Gastroesophageal sphincter (tissue), 4 donors: ENCODE measurements around the gene TCEAL4. TPM values are rescaled to one million over a fixed set of nuclear protein-coding genes. Genes with fewer than 3 reads are reported as not detected.

Source experiments
- ATAC-seq: fragments of 150-250 bp; one replicate; pipeline ENCODE4 v1.9.1; 2016; ENCODE audit warnings: mild to moderate bottlenecking, moderate library complexity
- H3K27ac ChIP-seq, 4 donors: fragments of 200-600 bp; sonication (generic) in 3 of 4; 1 replicate in 3 of 4; 2 replicates in 1 of 4; pipeline ENCODE4 v1.5.1; 2016 to 2019
- H3K27me3 ChIP-seq: fragments of 200-600 bp; sonication (generic); one replicate; pipeline ENCODE4 v1.5.1; 2019
- H3K36me3 ChIP-seq, 2 donors: fragments of 200-600 bp; sonication (generic); one replicate each; pipeline ENCODE4 v1.5.1; 2019; ENCODE audit warnings: control low read depth in 1 of 2
- H3K4me1 ChIP-seq, 3 donors: fragments of 200-600 bp; sonication (generic); 1 replicate in 2 of 3; 2 replicates in 1 of 3; pipeline ENCODE4 v1.5.1; 2016 to 2019; ENCODE audit warnings: control low read depth in 2 of 3
- H3K4me3 ChIP-seq, 2 donors: fragments of 200-600 bp; sonication (generic); one replicate each; pipeline ENCODE4 v1.5.1; 2019; ENCODE audit warnings: mild to moderate bottlenecking in 1 of 2, moderate library complexity in 1 of 2
- H3K9me3 ChIP-seq, 3 donors: fragments of 200-600 bp; sonication (generic); one replicate each; pipeline ENCODE4 v1.5.1; 2017 to 2019; ENCODE audit warnings: control low read depth in 2 of 3
- EP300 ChIP-seq: sonication (generic); formaldehyde crosslinking; IDR thresholded peaks from one replicate; pipeline ENCODE4 v1.6.1; 2017; ENCODE audit warnings: antibody characterized with exemption, mild to moderate bottlenecking
- POLR2A ChIP-seq, 2 donors: fragments of 450-650 bp; IDR thresholded peaks; one replicate each; pipeline ENCODE4 v1.6.1; 2017; ENCODE audit warnings: antibody characterized with exemption in 2 of 2, mild to moderate bottlenecking in 2 of 2, moderate library complexity in 1 of 2
- POLR2AphosphoS5 ChIP-seq: sonication (generic); formaldehyde crosslinking; IDR thresholded peaks from one replicate; pipeline ENCODE4 v1.6.1; 2017; ENCODE audit warnings: antibody characterized with exemption
- WGBS, 2 donors: methylation state at CpG; one replicate each; pipeline ENCODE4 v1.1.5; 2018; ENCODE audit warnings: low coverage in 1 of 2; 5-methylcytosine and 5-hydroxymethylcytosine counted together
- total RNA-seq, 4 donors: library from RNA; depleted of rRNA; stranded (reverse); fragments of >200 nt; gene quantifications; one replicate each; pipeline ENCODE4 v1.1.0, GENCODE V29; 2016
- TF ChIP-seq, protein P1 (sequence below), 4 experiments: fragments of 200-600 bp in 2 of 4; fragments of 450-650 bp in 2 of 4; sonication (generic) in 1 of 4; IDR thresholded peaks; one replicate each; pipeline ENCODE4 v1.5.1; 2017 to 2019; ENCODE audit warnings: antibody characterized with exemption in 4 of 4, mild to moderate bottlenecking in 2 of 4, moderate library complexity in 2 of 4

The TCEAL4 gene
- total RNA-seq, 4 donors from 2014 or later, result 424 to 874 (median 497) TPM

DNA sequence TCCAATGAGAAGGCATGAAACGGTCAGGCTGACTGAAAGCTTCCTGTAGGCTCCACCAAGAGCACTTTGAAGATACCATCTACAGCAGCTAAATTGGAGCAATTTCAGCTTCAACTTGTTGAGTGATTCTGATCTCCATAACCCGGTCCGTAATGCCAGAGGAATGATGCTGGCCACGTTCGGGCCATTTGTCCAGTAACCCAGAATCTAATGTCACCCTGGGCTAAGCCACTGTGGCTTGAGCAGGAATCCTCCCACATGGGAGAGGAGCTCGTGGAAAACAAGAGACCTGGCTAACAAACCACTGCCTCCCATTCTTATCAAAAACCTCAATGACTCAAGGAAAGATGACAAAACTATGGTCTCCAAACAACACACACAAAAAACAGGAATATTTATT is 14.2 kb upstream of the TCEAL4 start:
- ATAC-seq, result no peak
- Histone ChIP-seq H3K4me1 (no peaks in the 10 kb centered on the region), H3K27me3 (no peaks in the 10 kb centered on the region), H3K4me3 (no peak overlapping the region), H3K36me3 (no peaks in the 10 kb centered on the region), H3K27ac (no peak overlapping the region), H3K9me3 (no peaks in the 10 kb centered on the region)
- WGBS, 2 donors, result 83 to 100% methylated on average over 1 to 3 of the region's 6 CpGs
- TF ChIP-seq, protein P1, sequence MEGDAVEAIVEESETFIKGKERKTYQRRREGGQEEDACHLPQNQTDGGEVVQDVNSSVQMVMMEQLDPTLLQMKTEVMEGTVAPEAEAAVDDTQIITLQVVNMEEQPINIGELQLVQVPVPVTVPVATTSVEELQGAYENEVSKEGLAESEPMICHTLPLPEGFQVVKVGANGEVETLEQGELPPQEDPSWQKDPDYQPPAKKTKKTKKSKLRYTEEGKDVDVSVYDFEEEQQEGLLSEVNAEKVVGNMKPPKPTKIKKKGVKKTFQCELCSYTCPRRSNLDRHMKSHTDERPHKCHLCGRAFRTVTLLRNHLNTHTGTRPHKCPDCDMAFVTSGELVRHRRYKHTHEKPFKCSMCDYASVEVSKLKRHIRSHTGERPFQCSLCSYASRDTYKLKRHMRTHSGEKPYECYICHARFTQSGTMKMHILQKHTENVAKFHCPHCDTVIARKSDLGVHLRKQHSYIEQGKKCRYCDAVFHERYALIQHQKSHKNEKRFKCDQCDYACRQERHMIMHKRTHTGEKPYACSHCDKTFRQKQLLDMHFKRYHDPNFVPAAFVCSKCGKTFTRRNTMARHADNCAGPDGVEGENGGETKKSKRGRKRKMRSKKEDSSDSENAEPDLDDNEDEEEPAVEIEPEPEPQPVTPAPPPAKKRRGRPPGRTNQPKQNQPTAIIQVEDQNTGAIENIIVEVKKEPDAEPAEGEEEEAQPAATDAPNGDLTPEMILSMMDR (IDR thresholded peaks at IDR 0.05), result no peak
- no peak for TF ChIP-seq EP300
- no peak for TF ChIP-seq POLR2AphosphoS5
- no peak for TF ChIP-seq POLR2A (IDR thresholded peaks at IDR 0.05)

DNA sequence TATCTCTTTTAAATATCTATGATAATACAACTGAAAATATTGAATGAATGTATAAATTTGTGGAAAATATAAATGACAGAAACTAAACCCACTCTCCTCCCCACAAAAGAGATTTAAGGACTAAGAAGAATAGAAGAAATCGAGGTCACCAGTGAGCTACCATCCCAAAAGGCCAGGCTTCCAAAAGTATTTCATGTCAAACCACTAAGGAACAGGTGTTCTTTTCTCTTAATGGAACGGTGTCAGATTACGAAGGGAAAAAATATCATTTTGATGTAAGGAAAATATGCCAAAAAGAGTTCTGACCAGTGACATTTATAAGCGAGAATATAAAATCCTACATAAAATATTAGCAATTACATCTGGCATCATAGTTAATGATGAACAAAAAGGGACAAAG is 13.6 kb upstream of the TCEAL4 start:
- Histone ChIP-seq H3K36me3 (no peaks in the 10 kb centered on the region), H3K9me3 (no peaks in the 10 kb centered on the region), H3K4me1 (no peaks in the 10 kb centered on the region), H3K27me3 (no peaks in the 10 kb centered on the region), H3K27ac (no peak overlapping the region), H3K4me3 (no peak overlapping the region)
- 71 to 76% methylated on average over 4 of the region's 4 CpGs for WGBS, 2 donors
- ATAC-seq, result no peak
- TF ChIP-seq POLR2AphosphoS5, result no peak
- no peak for TF ChIP-seq POLR2A (IDR thresholded peaks at IDR 0.05)
- TF ChIP-seq EP300, result no peak
- TF ChIP-seq, protein P1 (IDR thresholded peaks at IDR 0.05), result no peak

DNA sequence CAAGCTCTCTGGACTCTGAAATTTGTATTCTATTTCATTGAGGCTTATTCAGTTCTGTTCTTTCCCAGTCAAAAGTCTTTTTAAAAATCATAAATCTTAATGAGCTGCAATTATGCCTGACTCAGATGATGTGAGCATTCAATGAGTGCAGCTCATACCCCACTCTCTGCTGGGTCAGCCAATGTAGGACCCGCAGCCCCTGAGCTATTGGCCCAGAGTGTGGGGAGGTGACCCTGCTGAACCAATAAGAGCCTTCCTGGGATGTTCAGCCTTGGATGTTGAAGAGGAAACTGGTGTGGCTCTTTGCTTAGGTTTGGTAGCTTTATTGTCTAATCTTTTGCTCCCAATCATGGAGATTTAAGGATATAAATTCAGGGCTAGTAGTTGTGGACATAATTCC is 12.1 kb upstream of the TCEAL4 start:
- H3K4me3 ChIP-seq, result no peak overlapping the region
- no peak overlapping the region for H3K27ac ChIP-seq
- TF ChIP-seq POLR2AphosphoS5 (no peak), POLR2A (IDR thresholded peaks at IDR 0.05) (no peak), EP300 (no peak)
- TF ChIP-seq, protein P1 (IDR thresholded peaks at IDR 0.05), result no peak
- H3K27me3 ChIP-seq, result no peaks in the 10 kb centered on the region
- no peaks in the 10 kb centered on the region for H3K36me3 ChIP-seq
- no peaks in the 10 kb centered on the region for H3K9me3 ChIP-seq
- ATAC-seq, result no peak
- no CpG with 5 or more reads among the region's 1 CpG for WGBS, 2 donors
- H3K4me1 ChIP-seq, result no peaks in the 10 kb centered on the region

DNA sequence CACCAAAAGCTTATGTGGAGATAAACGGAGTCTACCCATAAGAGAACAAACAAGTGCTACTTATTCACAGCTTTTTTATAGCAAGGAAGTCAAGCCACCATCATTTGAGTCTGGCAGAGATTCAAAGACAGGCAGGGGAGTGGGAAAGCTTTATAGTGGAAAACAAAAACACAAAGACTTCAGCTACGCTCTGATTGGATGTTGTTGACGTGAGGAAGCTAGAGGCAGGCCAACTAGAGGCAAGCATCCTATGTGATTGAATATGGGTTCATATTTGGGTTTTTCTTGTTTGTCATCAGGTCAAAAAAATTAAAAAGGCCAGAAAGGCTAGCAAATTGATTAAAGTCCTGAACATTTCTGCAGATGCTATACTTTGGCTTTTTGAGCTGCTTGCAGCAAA is 719 bp upstream of the TCEAL4 start:
- ATAC-seq, result no peak
- TF ChIP-seq POLR2A (IDR thresholded peaks at IDR 0.05) (no peak), EP300 (no peak), POLR2AphosphoS5 (no peak)
- TF ChIP-seq, protein P1 (IDR thresholded peaks at IDR 0.05), result no peak

DNA sequence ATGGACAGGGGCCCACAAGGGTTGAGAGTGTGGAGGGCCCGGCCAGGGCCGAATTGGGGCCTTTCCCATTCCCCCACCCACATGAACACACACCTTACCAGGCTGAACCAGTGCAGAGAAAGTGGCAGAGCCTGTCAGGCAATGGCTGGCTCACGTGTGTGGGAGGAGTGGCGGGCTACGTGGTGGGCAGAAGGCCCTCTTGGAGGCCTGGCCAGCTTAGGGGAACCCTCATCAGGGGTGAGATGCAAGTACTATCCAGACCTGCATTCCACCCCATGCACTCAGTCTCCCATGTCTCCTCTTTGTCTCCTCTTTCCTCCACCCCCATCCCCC is 965 bp downstream of the TCEAL4 start:
- peak; percentile 38 for ATAC-seq
- Histone ChIP-seq H3K27me3 (no peaks in the 10 kb centered on the region), H3K9me3 (no peaks in the 10 kb centered on the region), H3K4me3 (peak overlapping the region; percentile 70 to 100), H3K4me1 (peaks cover 0 to 22% (median 0%) of the 10 kb centered on the region in 3 donors), H3K36me3 (no peaks in the 10 kb centered on the region), H3K27ac (peak overlapping the region; percentile 86 to 99 (median 90))
- WGBS, 2 donors, result 17% methylated on average over 3 of the region's 5 CpGs; no CpG with 5 or more reads in 1 of the 2 donors
- no peak for TF ChIP-seq POLR2AphosphoS5
- no peak for TF ChIP-seq POLR2A (IDR thresholded peaks at IDR 0.05)
- TF ChIP-seq, protein P1 (IDR thresholded peaks at IDR 0.05), result no peak
- no peak for TF ChIP-seq EP300

More for the DNA sequence above, 719 bp upstream of the TCEAL4 start:
- peaks cover 0 to 18% (median 0%) of the 10 kb centered on the region in 3 donors for H3K4me1 ChIP-seq
- H3K27me3 ChIP-seq, result no peaks in the 10 kb centered on the region
- 72% methylated on average over 3 of the region's 3 CpGs; no CpG with 5 or more reads in 1 of the 2 donors for WGBS, 2 donors
- no peaks in the 10 kb centered on the region for H3K36me3 ChIP-seq
- H3K4me3 ChIP-seq, result peak overlapping the region; percentile 70 to 100
- H3K9me3 ChIP-seq, result no peaks in the 10 kb centered on the region
- H3K27ac ChIP-seq, result peak overlapping the region in 2 of 4 donors; percentile 86 to 89
